ENCODE data around the gene TSEN15. TPM values are rescaled to one million over a fixed set of nuclear protein-coding genes. Genes with fewer than 3 reads are reported as not detected.

TSEN15 gene
- 10 to 100 TPM in 5 of 6 experiments, 1 to 10 TPM in 1; 9.6 to 17.1 (median 11.3) TPM for total RNA-seq
- long read RNA-seq, partial matches to known transcripts = 0 of 12 reads
- long read RNA-seq, other reads (novel, unspliced or antisense) = 1 of 12 reads

GRCh38 chr1:184051485-184052193 lies at the start of gene TSEN15:
Gene TSEN15 (plus strand): TSS chr1:184051730. CDS start chr1:184051756, 26 bp downstream.
- 0% methylated on average over 12 of the region's 54 CpGs for WGBS (ENCODE audit: insufficient coverage, low coverage, low lambda C conversion rate, missing lambda C conversion rate)
- peaks cover 0 to 16% (median 0%) of the 10 kb centered on the region in 4 donors for H3K4me1 ChIP-seq
- H3K27me3 ChIP-seq = no peaks in the 10 kb centered on the region
- peak within 1 kb of the TSS; percentile 80 to 97 (median 96) for H3K27ac ChIP-seq
- ATAC-seq (peak; percentile 98 to 99 (median 99)), DNase-seq (peak; percentile 80 to 87 (median 86))
- intact Hi-C loops (cut with DNase I) = no loop called here
- peaks cover 0 to 7% (median 0%) of the 10 kb centered on the region in 4 donors for H3K36me3 ChIP-seq
- TF ChIP-seq CTCF (IDR thresholded peaks at IDR 0.05) (no peak), POLR2A (IDR thresholded peaks at IDR 0.05) (peak; percentile 82)
- H3K9me3 ChIP-seq = no peaks in the 10 kb centered on the region
- H3K4me3 ChIP-seq = peak within 1 kb of the TSS; percentile 77 to 95 (median 95)

- TF ChIP-seq CTCF (IDR thresholded peaks at IDR 0.05) (no peak), POLR2A (IDR thresholded peaks at IDR 0.05) (no peak)
- Histone ChIP-seq H3K4me3 (no peak overlapping the region), H3K9me3 (no peaks in the 10 kb centered on the region), H3K36me3 (no peaks in the 10 kb centered on the region), H3K27me3 (no peaks in the 10 kb centered on the region), H3K27ac (no peak overlapping the region), H3K4me1 (no peaks in the 10 kb centered on the region)
- WGBS (ENCODE audit: insufficient coverage, low coverage, low lambda C conversion rate, missing lambda C conversion rate) = 35% methylated on average over 2 of the region's 2 CpGs
- DNase-seq = no peak
- intact Hi-C loops (cut with DNase I) = no loop called here
- no peak for ATAC-seq
Measured at GRCh38 chr1:184002071-184002470, 49.5 kb upstream of the TSEN15 start.

- 93% methylated on average over 3 of the region's 4 CpGs for WGBS (ENCODE audit: insufficient coverage, low coverage, low lambda C conversion rate, missing lambda C conversion rate)
- no peak for DNase-seq
Measured at GRCh38 chr1:184004935-184005334, 46.6 kb upstream of the TSEN15 start.

GRCh38 chr1:184005506-184005905 lies 46.0 kb upstream of the TSEN15 start:
- H3K4me3 ChIP-seq = no peak overlapping the region
- no peaks in the 10 kb centered on the region for H3K9me3 ChIP-seq
- no peak for TF ChIP-seq POLR2A (IDR thresholded peaks at IDR 0.05)
- no peak for TF ChIP-seq CTCF (IDR thresholded peaks at IDR 0.05)
- intact Hi-C loops (cut with DNase I) = no loop called here
- ATAC-seq (no peak), DNase-seq (no peak)
- no peak overlapping the region for H3K27ac ChIP-seq
- H3K4me1 ChIP-seq = no peaks in the 10 kb centered on the region
- no peaks in the 10 kb centered on the region for H3K36me3 ChIP-seq
- 82% methylated on average over 2 of the region's 4 CpGs for WGBS (ENCODE audit: insufficient coverage, low coverage, low lambda C conversion rate, missing lambda C conversion rate)
- H3K27me3 ChIP-seq = no peaks in the 10 kb centered on the region

More at GRCh38 chr1:184004935-184005334, 46.6 kb upstream of the TSEN15 start:
- Histone ChIP-seq H3K9me3 (no peaks in the 10 kb centered on the region), H3K36me3 (no peaks in the 10 kb centered on the region), H3K27ac (no peak overlapping the region), H3K27me3 (no peaks in the 10 kb centered on the region), H3K4me3 (no peak overlapping the region), H3K4me1 (no peaks in the 10 kb centered on the region)
- ATAC-seq = no peak
- TF ChIP-seq CTCF (IDR thresholded peaks at IDR 0.05) (no peak), POLR2A (IDR thresholded peaks at IDR 0.05) (no peak)
- intact Hi-C loops (cut with DNase I) = no loop called here

All from right lobe of liver (tissue), 6 donors.